Measurements from ENCODE around the gene AIFM1. TPM values are rescaled to one million over a fixed set of nuclear protein-coding genes. Genes with fewer than 3 reads are reported as not detected.

Gene AIFM1
- total RNA-seq, 1 experiment from 2014 or later, result 69.4 TPM

DNA sequence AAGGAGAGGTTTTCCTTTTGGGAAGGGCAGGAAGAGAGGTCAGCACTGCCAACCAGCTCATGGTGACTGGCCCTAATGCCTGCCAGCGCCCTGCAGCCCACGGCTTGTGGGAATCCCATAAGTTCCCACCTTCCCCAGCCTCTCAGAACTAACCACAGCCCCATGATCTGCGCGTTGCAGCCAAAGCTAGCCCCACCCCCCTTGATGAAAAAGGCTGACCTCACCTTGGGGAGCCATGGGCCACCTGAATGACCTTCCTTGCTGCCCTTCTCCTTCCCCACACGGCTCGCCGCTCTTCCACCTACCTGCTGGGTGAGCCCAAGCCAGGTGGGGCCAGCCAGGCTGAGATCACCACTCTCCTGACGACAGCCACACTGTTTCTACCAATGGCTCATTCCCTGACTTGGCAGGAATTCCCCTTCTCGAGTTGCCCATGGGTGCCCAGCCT is 51.5 kb downstream of the AIFM1 start:
- TF ChIP-seq EZH2 (IDR thresholded peaks at IDR 0.05; ENCODE audit: borderline replicate concordance, low read depth, low read length, poor library complexity, severe bottlenecking), result no peak
- no peak for TF ChIP-seq CTCF (conservative IDR thresholded peaks at IDR 0.05; ENCODE audit: low read depth, low read length)
- H3K27ac ChIP-seq (ENCODE audit: low read depth, low read length, poor library complexity, severe bottlenecking), result no peak overlapping the region
- H3K27me3 ChIP-seq (replicated peaks; ENCODE audit: insufficient read depth, low read depth, low read length, poor library complexity), result no peaks in the 10 kb centered on the region
- CTCF ChIA-PET, result no interaction called here
- intact Hi-C loops (cut with micrococcal nuclease; ENCODE audit: unreplicated experiment), result no loop called here
- no peaks in the 10 kb centered on the region for H3K4me1 ChIP-seq (ENCODE audit: insufficient read depth, low read length, poor library complexity, severe bottlenecking)
- H3K9me3 ChIP-seq (ENCODE audit: low read depth, low read length, poor library complexity, severe bottlenecking), result no peaks in the 10 kb centered on the region
- H3K36me3 ChIP-seq (ENCODE audit: insufficient read depth, low read length, poor library complexity, severe bottlenecking), result no peaks in the 10 kb centered on the region
- no TSS peak for BruUV-seq (replicated peaks)
- POLR2A ChIA-PET (ENCODE audit: low non-redundant PET), result no interaction called here
- H3K4me3 ChIP-seq (ENCODE audit: low read depth, low read length, poor library complexity, severe bottlenecking), result no peak overlapping the region
- DNase-seq (ENCODE audit: low spot score), result no peak

DNA sequence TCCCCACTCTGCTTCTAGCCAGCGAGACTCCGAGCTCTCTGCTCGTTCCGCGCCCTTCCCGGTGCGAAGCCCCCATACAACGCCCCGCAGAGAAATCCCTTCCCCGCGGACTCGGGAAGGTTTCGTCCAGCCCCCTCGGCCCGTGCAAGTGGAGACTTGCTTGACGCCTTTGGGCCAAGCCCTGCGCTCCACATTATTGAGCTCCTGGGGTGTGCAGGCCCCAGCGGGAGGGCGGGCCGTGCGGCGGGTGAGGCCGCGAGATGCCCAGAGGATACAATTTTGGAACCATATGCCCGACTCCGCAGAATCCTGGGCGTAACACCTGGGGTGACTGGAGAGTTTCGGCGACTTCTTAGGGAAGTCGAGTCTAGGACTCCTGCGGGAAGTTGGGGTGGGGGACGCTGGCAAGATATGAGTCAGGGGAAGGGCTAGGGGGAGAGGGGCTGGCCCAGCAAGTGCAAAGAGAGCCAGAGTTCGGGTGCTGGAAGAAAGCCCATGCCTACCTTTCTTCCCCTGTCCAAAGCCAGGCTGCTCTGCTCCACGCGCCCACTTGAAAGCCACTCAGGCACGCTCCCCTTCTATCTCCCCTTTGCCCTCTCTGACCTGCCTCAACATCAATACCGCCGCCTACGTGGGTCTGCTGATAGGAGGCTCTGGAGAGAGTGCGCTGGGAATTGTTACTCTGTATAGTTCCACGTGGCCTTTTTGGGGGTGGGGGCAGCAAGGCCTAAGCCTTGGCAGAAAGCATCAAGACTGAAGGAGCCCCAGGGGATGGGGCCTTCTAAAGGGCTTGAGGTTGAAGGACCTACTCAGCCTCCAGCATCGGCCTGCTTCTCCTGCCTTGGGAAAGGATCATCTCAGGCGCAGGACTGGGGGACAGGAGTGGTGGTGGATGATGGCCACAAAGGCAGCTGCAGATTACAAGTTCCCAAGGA is 54.2 kb downstream of the AIFM1 start:
- TF ChIP-seq CTCF (conservative IDR thresholded peaks at IDR 0.05; ENCODE audit: low read depth, low read length) (no peak), EZH2 (IDR thresholded peaks at IDR 0.05; ENCODE audit: borderline replicate concordance, low read depth, low read length, poor library complexity, severe bottlenecking) (no peak)
- H3K4me3 ChIP-seq (ENCODE audit: low read depth, low read length, poor library complexity, severe bottlenecking), result peak overlapping the region; percentile 24
- intact Hi-C loops (cut with micrococcal nuclease; ENCODE audit: unreplicated experiment), result no loop called here
- H3K36me3 ChIP-seq (ENCODE audit: insufficient read depth, low read length, poor library complexity, severe bottlenecking), result no peaks in the 10 kb centered on the region
- H3K4me1 ChIP-seq (ENCODE audit: insufficient read depth, low read length, poor library complexity, severe bottlenecking), result peaks cover 6% of the 10 kb centered on the region
- no TSS peak for BruUV-seq (replicated peaks)
- H3K27ac ChIP-seq (ENCODE audit: low read depth, low read length, poor library complexity, severe bottlenecking), result no peak overlapping the region
- no peak for DNase-seq (ENCODE audit: low spot score)
- no peaks in the 10 kb centered on the region for H3K9me3 ChIP-seq (ENCODE audit: low read depth, low read length, poor library complexity, severe bottlenecking)
- no peaks in the 10 kb centered on the region for H3K27me3 ChIP-seq (replicated peaks; ENCODE audit: insufficient read depth, low read depth, low read length, poor library complexity)
- ChIA-PET POLR2A (ENCODE audit: low non-redundant PET) (no interaction called here), CTCF (no interaction called here)

DNA sequence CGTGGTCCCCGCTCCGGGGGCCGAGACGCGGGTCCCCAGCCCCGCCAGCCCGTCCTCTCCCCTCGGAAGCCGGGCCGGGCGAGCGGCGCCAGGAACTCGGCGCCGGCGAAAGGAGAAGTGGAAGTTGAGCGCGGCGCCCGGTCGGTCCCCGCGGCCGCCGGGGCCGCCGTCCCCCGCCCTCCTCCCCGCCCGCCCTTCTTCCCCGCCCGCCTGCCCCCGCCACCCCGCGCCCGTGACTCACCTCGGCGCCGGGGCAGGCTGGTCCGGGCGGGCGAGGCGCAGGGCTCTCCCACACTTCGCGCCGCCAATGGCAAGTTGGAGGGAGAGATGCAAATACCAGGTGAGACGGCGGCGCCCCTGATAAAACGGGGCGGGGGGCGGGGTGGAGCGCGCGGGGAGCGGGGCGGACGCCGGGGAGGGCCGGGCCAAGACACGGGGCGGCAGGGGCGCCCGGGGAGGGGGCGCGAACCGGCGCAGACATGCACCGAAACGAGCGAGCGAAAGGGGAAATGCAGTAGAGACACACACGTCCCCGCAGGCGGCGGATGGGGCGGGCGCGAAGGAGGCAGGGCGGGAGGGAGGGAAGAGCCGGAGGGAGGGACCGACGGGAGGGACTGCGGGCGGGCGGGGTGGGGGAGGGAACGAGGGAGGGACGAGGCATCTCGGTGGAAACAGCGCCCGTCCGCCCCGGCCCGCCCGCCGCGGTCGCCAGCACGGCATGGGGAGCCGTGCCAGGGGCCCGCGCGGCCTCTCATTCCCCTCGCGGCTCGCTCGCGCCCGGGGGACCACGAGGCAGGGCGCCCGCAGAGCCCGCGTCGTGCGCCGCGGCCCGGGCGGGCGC is 55.0 kb downstream of the AIFM1 start, which contains the start of gene ELF4:
Gene ELF4, minus strand, starts transcription at position 119 of the 841 bp plus-strand sequence. CDS start 29,167 bp downstream, outside the sequence.
- ChIA-PET POLR2A (ENCODE audit: low non-redundant PET) (no interaction called here), CTCF (no interaction called here)
- Histone ChIP-seq H3K36me3 (ENCODE audit: insufficient read depth, low read length, poor library complexity, severe bottlenecking) (no peaks in the 10 kb centered on the region), H3K27me3 (replicated peaks; ENCODE audit: insufficient read depth, low read depth, low read length, poor library complexity) (no peaks in the 10 kb centered on the region), H3K4me3 (ENCODE audit: low read depth, low read length, poor library complexity, severe bottlenecking) (peak within 1 kb of the TSS; percentile 56), H3K4me1 (ENCODE audit: insufficient read depth, low read length, poor library complexity, severe bottlenecking) (peaks cover 6% of the 10 kb centered on the region), H3K27ac (ENCODE audit: low read depth, low read length, poor library complexity, severe bottlenecking) (peak within 1 kb of the TSS; percentile 59), H3K9me3 (ENCODE audit: low read depth, low read length, poor library complexity, severe bottlenecking) (no peaks in the 10 kb centered on the region)
- intact Hi-C loops (cut with micrococcal nuclease; ENCODE audit: unreplicated experiment), result no loop called here
- no TSS peak for BruUV-seq (replicated peaks)
- TF ChIP-seq EZH2 (IDR thresholded peaks at IDR 0.05; ENCODE audit: borderline replicate concordance, low read depth, low read length, poor library complexity, severe bottlenecking) (no peak), CTCF (conservative IDR thresholded peaks at IDR 0.05; ENCODE audit: low read depth, low read length) (no peak)
- peak; percentile 68 for DNase-seq (ENCODE audit: low spot score)
